ENCODE data around the gene AP2A1. TPM values are rescaled to one million over a fixed set of nuclear protein-coding genes. Genes with fewer than 3 reads are reported as not detected.

AP2A1 gene
- polyA plus RNA-seq, 1 donor from 2014 or later = 40.8 TPM

- Histone ChIP-seq H4K20me1 (ENCODE audit: insufficient read depth) (no peaks in the 10 kb centered on the region), H3K4me2 (ENCODE audit: low read length) (no peak overlapping the region), H3K27ac (ENCODE audit: low read length) (no peak overlapping the region), H3K36me3 (ENCODE audit: insufficient read depth, low read length) (no peaks in the 10 kb centered on the region), H3F3A (ENCODE audit: insufficient read depth, low read length, poor library complexity, severe bottlenecking) (no peaks in the 10 kb centered on the region), H3K9me3 (ENCODE audit: low read length) (no peaks in the 10 kb centered on the region), H3K9ac (ENCODE audit: low read length) (no peak overlapping the region), H2AFZ (ENCODE audit: low read depth, low read length) (no peak overlapping the region), H3K4me3 (ENCODE audit: low read length) (no peak overlapping the region), H3K9me2 (ENCODE audit: insufficient read depth, low read length) (no peaks in the 10 kb centered on the region), H3K79me2 (replicated peaks; ENCODE audit: insufficient read depth, low read length) (no peaks in the 10 kb centered on the region), H3K27me3 (ENCODE audit: insufficient read depth, low read depth, low read length) (no peaks in the 10 kb centered on the region)
- TF ChIP-seq EZH2 (IDR thresholded peaks at IDR 0.05; ENCODE audit: borderline replicate concordance, insufficient read depth, low read length, poor library complexity, severe bottlenecking) (no peak), MXI1 (conservative IDR thresholded peaks at IDR 0.05; ENCODE audit: poor library complexity, severe bottlenecking) (no peak), SMC3 (conservative IDR thresholded peaks at IDR 0.05; ENCODE audit: poor library complexity) (no peak), REST (IDR thresholded peaks at IDR 0.05; ENCODE audit: borderline replicate concordance) (no peak), EP300 (conservative IDR thresholded peaks at IDR 0.05; ENCODE audit: poor library complexity, severe bottlenecking) (no peak), TAF1 (IDR thresholded peaks at IDR 0.05; ENCODE audit: low read depth) (no peak)
These were observed 20.4 kb upstream of the AP2A1 start for GRCh38 chr19:49746206-49746958.

DNA sequence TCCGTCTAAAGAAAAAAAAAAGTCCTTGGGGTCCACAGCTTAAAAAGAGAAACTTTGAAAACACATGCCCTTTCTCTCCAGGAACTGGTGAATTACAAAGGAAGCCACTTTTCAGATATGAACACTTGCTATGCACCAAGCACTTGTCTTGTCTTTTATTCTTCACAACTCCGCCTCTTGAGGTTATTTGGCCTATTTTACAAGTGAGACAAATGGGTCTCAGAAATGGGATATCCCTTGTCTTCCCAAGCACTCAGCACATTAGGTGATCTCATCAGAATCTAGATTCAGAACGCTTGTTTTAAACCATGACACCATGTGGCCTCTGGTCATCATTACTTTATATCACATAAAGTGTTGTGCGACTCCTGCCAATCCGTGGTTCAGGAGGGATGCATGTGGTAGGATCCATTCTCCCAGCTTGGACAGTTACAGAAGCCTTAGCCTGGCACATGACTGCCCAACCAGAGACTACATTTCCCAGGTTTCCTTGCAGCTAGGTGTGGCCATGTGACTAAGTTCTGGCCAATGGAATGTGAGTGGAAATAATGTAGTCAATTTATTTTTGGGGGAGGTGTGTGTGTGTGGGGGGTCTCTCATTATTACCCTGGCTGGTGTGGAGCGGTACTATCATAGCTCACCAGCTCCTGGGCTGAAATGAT lies 17.6 kb upstream of the AP2A1 start:
- H2AFZ ChIP-seq (ENCODE audit: low read depth, low read length) = no peak overlapping the region
- H3K9me2 ChIP-seq (ENCODE audit: insufficient read depth, low read length) = no peaks in the 10 kb centered on the region
- no peak overlapping the region for H3K4me3 ChIP-seq (ENCODE audit: low read length)
- H3K9me3 ChIP-seq (ENCODE audit: low read length) = no peaks in the 10 kb centered on the region
- H3K36me3 ChIP-seq (ENCODE audit: insufficient read depth, low read length) = no peaks in the 10 kb centered on the region
- H3K27me3 ChIP-seq (ENCODE audit: insufficient read depth, low read depth, low read length) = no peaks in the 10 kb centered on the region
- no peaks in the 10 kb centered on the region for H3K79me2 ChIP-seq (replicated peaks; ENCODE audit: insufficient read depth, low read length)
- no peaks in the 10 kb centered on the region for H4K20me1 ChIP-seq (ENCODE audit: insufficient read depth)
- H3F3A ChIP-seq (ENCODE audit: insufficient read depth, low read length, poor library complexity, severe bottlenecking) = no peaks in the 10 kb centered on the region
- H3K27ac ChIP-seq (ENCODE audit: low read length) = no peak overlapping the region
- no peak overlapping the region for H3K9ac ChIP-seq (ENCODE audit: low read length)
- H3K4me2 ChIP-seq (ENCODE audit: low read length) = no peak overlapping the region
- TF ChIP-seq POLR2AphosphoS5 (IDR thresholded peaks at IDR 0.05) = no peak

DNA sequence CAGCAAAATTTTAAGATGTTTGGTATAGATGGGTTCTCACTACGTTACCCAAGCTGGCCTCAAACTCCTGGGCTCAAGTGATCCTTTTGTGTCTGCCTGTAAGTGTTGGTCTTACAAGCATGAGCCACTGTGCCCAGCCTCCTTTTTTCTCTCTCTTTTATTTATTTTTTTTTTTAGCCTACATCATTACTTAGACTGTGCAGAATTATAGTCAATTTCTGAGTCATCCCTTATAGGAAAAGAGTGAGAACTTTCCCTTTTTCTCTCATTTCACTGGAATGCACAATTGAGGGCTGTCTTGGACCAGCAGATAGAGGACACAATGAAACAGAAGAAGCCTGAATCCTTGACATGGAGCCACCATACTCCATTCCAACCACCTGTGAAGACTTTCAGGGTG lies 17.0 kb upstream of the AP2A1 start:
- H3K9me2 ChIP-seq (ENCODE audit: insufficient read depth, low read length) = no peaks in the 10 kb centered on the region
- no peaks in the 10 kb centered on the region for H3K27me3 ChIP-seq (ENCODE audit: insufficient read depth, low read depth, low read length)
- TF ChIP-seq, protein P1, sequence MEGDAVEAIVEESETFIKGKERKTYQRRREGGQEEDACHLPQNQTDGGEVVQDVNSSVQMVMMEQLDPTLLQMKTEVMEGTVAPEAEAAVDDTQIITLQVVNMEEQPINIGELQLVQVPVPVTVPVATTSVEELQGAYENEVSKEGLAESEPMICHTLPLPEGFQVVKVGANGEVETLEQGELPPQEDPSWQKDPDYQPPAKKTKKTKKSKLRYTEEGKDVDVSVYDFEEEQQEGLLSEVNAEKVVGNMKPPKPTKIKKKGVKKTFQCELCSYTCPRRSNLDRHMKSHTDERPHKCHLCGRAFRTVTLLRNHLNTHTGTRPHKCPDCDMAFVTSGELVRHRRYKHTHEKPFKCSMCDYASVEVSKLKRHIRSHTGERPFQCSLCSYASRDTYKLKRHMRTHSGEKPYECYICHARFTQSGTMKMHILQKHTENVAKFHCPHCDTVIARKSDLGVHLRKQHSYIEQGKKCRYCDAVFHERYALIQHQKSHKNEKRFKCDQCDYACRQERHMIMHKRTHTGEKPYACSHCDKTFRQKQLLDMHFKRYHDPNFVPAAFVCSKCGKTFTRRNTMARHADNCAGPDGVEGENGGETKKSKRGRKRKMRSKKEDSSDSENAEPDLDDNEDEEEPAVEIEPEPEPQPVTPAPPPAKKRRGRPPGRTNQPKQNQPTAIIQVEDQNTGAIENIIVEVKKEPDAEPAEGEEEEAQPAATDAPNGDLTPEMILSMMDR (IDR thresholded peaks at IDR 0.05; ENCODE audit: poor library complexity, severe bottlenecking) = no peak
- TF ChIP-seq MXI1 (conservative IDR thresholded peaks at IDR 0.05; ENCODE audit: poor library complexity, severe bottlenecking) (no peak), POLR2AphosphoS5 (IDR thresholded peaks at IDR 0.05) (no peak), EP300 (conservative IDR thresholded peaks at IDR 0.05; ENCODE audit: poor library complexity, severe bottlenecking) (no peak), TAF1 (IDR thresholded peaks at IDR 0.05; ENCODE audit: low read depth) (no peak), SMC3 (conservative IDR thresholded peaks at IDR 0.05; ENCODE audit: poor library complexity) (no peak), EZH2 (IDR thresholded peaks at IDR 0.05; ENCODE audit: borderline replicate concordance, insufficient read depth, low read length, poor library complexity, severe bottlenecking) (no peak), RAD21 (conservative IDR thresholded peaks at IDR 0.05) (no peak), REST (IDR thresholded peaks at IDR 0.05; ENCODE audit: borderline replicate concordance) (no peak)
- H3K27ac ChIP-seq (ENCODE audit: low read length) = no peak overlapping the region
- no peak overlapping the region for H3K4me3 ChIP-seq (ENCODE audit: low read length)
- no peaks in the 10 kb centered on the region for H3F3A ChIP-seq (ENCODE audit: insufficient read depth, low read length, poor library complexity, severe bottlenecking)
- H3K4me2 ChIP-seq (ENCODE audit: low read length) = no peak overlapping the region
- H3K9me3 ChIP-seq (ENCODE audit: low read length) = no peaks in the 10 kb centered on the region
- no peaks in the 10 kb centered on the region for H3K36me3 ChIP-seq (ENCODE audit: insufficient read depth, low read length)
- no peaks in the 10 kb centered on the region for H4K20me1 ChIP-seq (ENCODE audit: insufficient read depth)
- H2AFZ ChIP-seq (ENCODE audit: low read depth, low read length) = no peak overlapping the region
- H3K79me2 ChIP-seq (replicated peaks; ENCODE audit: insufficient read depth, low read length) = no peaks in the 10 kb centered on the region
- H3K9ac ChIP-seq (ENCODE audit: low read length) = no peak overlapping the region

All from neural cell (in vitro differentiated cells).